IMR-90 (cell line): Measurements from ENCODE around the gene GRIA3. TPM values are rescaled to one million over a fixed set of nuclear protein-coding genes. Genes with fewer than 3 reads are reported as not detected.

Experiments
- ATAC-seq: fragments of 200-7000 bp; cut with Tn5 transposase; 2 replicates; pipeline ENCODE4 v1.9.1; 2020; ENCODE audit warnings: low read depth, mild to moderate bottlenecking, moderate library complexity
- BruUV-seq: library from RNA; stranded (reverse); fragments of 400-500 nt; replicated peaks from 2 replicates; lab custom pipeline; 2021; lab: Mats Ljungman, UMichigan
- CTCF ChIA-PET: fragments of 300-600 bp; formaldehyde crosslinking; extraction: SDS; loops from one replicate; lab custom pipeline; 2021; ENCODE audit warnings: antibody characterized with exemption; lab: Yijun Ruan, JAX
- POLR2A ChIA-PET: fragments of 300-600 bp; sonication (Branson Sonifier 250); formaldehyde crosslinking; loops from one replicate; lab custom pipeline; 2022; ENCODE audit warnings: antibody characterized with exemption; ENCODE audit not compliant: unreplicated experiment; lab: Charles Lee
- DNase-seq: peaks from one replicate; pipeline ENCODE4 v3.0.0; 2013
- H2AFZ ChIP-seq: replicated peaks from 2 replicates; pipeline ENCODE3; 2013; ENCODE audit warnings: low read length, mild to moderate bottlenecking; ENCODE audit not compliant: poor library complexity
- H2AK5ac ChIP-seq: 2 replicates; pipeline ENCODE4 v1.6.1; 2013; ENCODE audit warnings: low read depth, low read length, inconsistent platforms
- H2AK9ac ChIP-seq: replicated peaks from 2 replicates; pipeline ENCODE3; 2013; ENCODE audit warnings: mild to moderate bottlenecking, low read depth, low read length, moderate library complexity; ENCODE audit not compliant: poor library complexity
- H2BK120ac ChIP-seq: 2 replicates; pipeline ENCODE4 v1.6.1; 2013; ENCODE audit warnings: low read depth, low read length, inconsistent platforms
- H2BK15ac ChIP-seq: 3 replicates; pipeline ENCODE4 v1.6.1; 2013; ENCODE audit warnings: low read depth, low read length, inconsistent platforms
- H2BK20ac ChIP-seq: 2 replicates; pipeline ENCODE4 v1.6.1; 2013; ENCODE audit warnings: low read depth, mild to moderate bottlenecking, inconsistent platforms, low read length, moderate library complexity
- H2BK5ac ChIP-seq: 2 replicates; pipeline ENCODE4 v1.6.1; 2013; ENCODE audit warnings: mild to moderate bottlenecking, low read depth, low read length, inconsistent platforms; ENCODE audit not compliant: poor library complexity, severe bottlenecking
- H3K14ac ChIP-seq: replicated peaks from 2 replicates; pipeline ENCODE4 v1.6.1; 2013; ENCODE audit warnings: low read depth, low read length, inconsistent platforms
- H3K18ac ChIP-seq: 2 replicates; pipeline ENCODE4 v1.6.1; 2013; ENCODE audit warnings: low read depth, low read length, control low read depth
- H3K23ac ChIP-seq: 2 replicates; pipeline ENCODE4 v1.6.1; 2013; ENCODE audit warnings: low read depth, low read length, inconsistent platforms
- H3K27ac ChIP-seq: 2 replicates; pipeline ENCODE4 v1.5.1; 2013; ENCODE audit warnings: mild to moderate bottlenecking, control low read depth, low read length; ENCODE audit not compliant: insufficient read depth
- H3K27me3 ChIP-seq: 2 replicates; pipeline ENCODE4 v1.6.1; 2013; ENCODE audit warnings: low read length; ENCODE audit not compliant: control insufficient read depth, insufficient read depth
- H3K36me3 ChIP-seq: 2 replicates; pipeline ENCODE4 v1.6.1; 2013; ENCODE audit warnings: low read length, mixed read lengths; ENCODE audit not compliant: control insufficient read depth, insufficient read depth
- H3K4ac ChIP-seq: 2 replicates; pipeline ENCODE4 v1.6.1; 2013; ENCODE audit warnings: low read depth, low read length, inconsistent platforms
- H3K4me1 ChIP-seq: 2 replicates; pipeline ENCODE4 v1.6.1; 2013; ENCODE audit warnings: low read length, mixed read lengths; ENCODE audit not compliant: control insufficient read depth, insufficient read depth
- H3K4me2 ChIP-seq: 2 replicates; pipeline ENCODE4 v1.6.1; 2013; ENCODE audit warnings: low read depth, mild to moderate bottlenecking, control low read depth, low read length, moderate library complexity
- H3K4me3 ChIP-seq: 2 replicates; pipeline ENCODE4 v1.5.1; 2013; ENCODE audit warnings: low read depth, mild to moderate bottlenecking, control low read depth, low read length, moderate library complexity; ENCODE audit not compliant: insufficient read depth
- H3K56ac ChIP-seq: 2 replicates; pipeline ENCODE4 v1.6.1; 2013; ENCODE audit warnings: low read length, inconsistent platforms; ENCODE audit not compliant: insufficient read depth; ENCODE audit errors: extremely low read depth
- H3K79me1 ChIP-seq, 2 experiments: 2 replicates each; pipeline ENCODE4 v1.6.1; 2013; ENCODE audit warnings: low read length in 2 of 2, inconsistent platforms in 1 of 2, low read depth in 1 of 2
- H3K9ac ChIP-seq: 2 replicates; pipeline ENCODE4 v1.6.1; 2013; ENCODE audit warnings: low read depth, low read length, control low read depth
- H3K9me1 ChIP-seq: 2 replicates; pipeline ENCODE4 v1.6.1; 2013; ENCODE audit warnings: low read length, inconsistent platforms; ENCODE audit not compliant: insufficient read depth
- H3K9me3 ChIP-seq: 2 replicates; pipeline ENCODE4 v1.6.1; 2013; ENCODE audit warnings: low read length; ENCODE audit not compliant: control insufficient read depth, insufficient read depth
- H4K20me1 ChIP-seq: 2 replicates; pipeline ENCODE4 v1.6.1; 2013; ENCODE audit warnings: low read length, inconsistent platforms; ENCODE audit not compliant: insufficient read depth
- H4K5ac ChIP-seq: 2 replicates; pipeline ENCODE4 v1.6.1; 2013; ENCODE audit warnings: mild to moderate bottlenecking, low read depth, low read length, control low read depth
- H4K8ac ChIP-seq, 2 experiments: 2 replicates each; pipeline ENCODE4 v1.6.1; 2013; ENCODE audit warnings: low read depth in 2 of 2, low read length in 2 of 2, control low read depth in 1 of 2, inconsistent platforms in 1 of 2
- H4K91ac ChIP-seq: 2 replicates; pipeline ENCODE4 v1.6.1; 2013; ENCODE audit warnings: low read depth, low read length, inconsistent platforms; ENCODE audit not compliant: insufficient read depth
- MAZ ChIP-seq: IDR thresholded peaks from 2 replicates; pipeline ENCODE4 v1.6.1; 2012; ENCODE audit warnings: low read depth, mild to moderate bottlenecking, low read length, improper control_type of control experiment, moderate library complexity, borderline replicate concordance
- WGBS, 2 experiments: methylation state at CpG; one replicate each; pipeline versions ENCODE4 v1.1.5 to v1.1.7; 2013; ENCODE audit warnings: missing lambda C conversion rate in 2 of 2; ENCODE audit not compliant: insufficient read length in 1 of 2; ENCODE audit errors: extremely low coverage in 2 of 2; 5-methylcytosine and 5-hydroxymethylcytosine counted together
- dilution Hi-C: fragments of 300-500 bp; cut with HindIII; formaldehyde crosslinking; loops from one replicate; pipeline ENCODE4 v1.14.3; 2018; ENCODE audit warnings: low sequenced_read_pairs; ENCODE audit not compliant: unreplicated experiment
- in situ Hi-C: fragments of 300-500 bp; cut with MboI; formaldehyde crosslinking; loops from 3 replicates; pipeline ENCODE4 v1.14.3; 2019; ENCODE audit warnings: low sequenced_read_pairs, inconsistent platforms, mixed read lengths
- intact Hi-C: fragments of 100-400 bp; cut with micrococcal nuclease; formaldehyde crosslinking; loops from 2 replicates; pipeline ENCODE4 v1.10.0; 2022
- polyA plus RNA-seq, 3 experiments: library from polyadenylated mRNA; depleted of rRNA; stranded (reverse); fragments of >200 nt; gene quantifications; 2 replicates each; pipeline ENCODE4 v1.2.3, GENCODE V29; 2012; ENCODE audit warnings: low replicate concordance in 1 of 3
- total RNA-seq: library from RNA; depleted of rRNA; stranded (reverse); fragments of >200 nt; gene quantifications from 2 replicates; pipeline ENCODE4 v1.2.3, GENCODE V29; 2012

The GRIA3 gene
- total and polyA plus RNA-seq, 2 of the 4 experiments (the other 2 are of a cell fraction) = not detected

DNA sequence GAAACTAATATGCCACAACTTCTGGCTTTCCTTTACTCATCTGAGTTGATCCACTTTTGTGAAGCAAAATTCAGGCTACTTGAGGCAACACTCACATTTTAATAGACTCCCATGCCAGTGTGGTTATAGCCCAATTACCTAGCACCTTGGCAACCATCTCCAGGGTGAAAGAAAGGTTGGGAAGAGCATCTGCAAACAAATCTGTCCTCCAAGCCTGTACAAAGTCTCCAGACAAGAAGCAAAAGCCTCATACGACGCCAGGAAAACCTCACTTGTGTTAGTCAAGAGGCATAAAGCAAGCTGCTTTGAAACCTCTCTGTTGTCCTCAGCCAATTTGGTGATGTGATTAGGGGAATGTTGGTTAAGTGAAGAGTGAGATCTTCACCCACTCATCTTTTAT, 302.2 kb downstream of the GRIA3 start:
- no peak overlapping the region for H4K91ac ChIP-seq
- ChIA-PET POLR2A (no interaction called here), CTCF (no interaction called here)
- H2BK120ac ChIP-seq = no peak overlapping the region
- no peaks in the 10 kb centered on the region for H3K27me3 ChIP-seq
- no peak overlapping the region for H3K9ac ChIP-seq
- H2BK5ac ChIP-seq = no peak overlapping the region
- H3K18ac ChIP-seq = no peak overlapping the region
- no peak overlapping the region for H2AK9ac ChIP-seq
- intact Hi-C loops = no loop called here
- no peak overlapping the region for H3K4me3 ChIP-seq
- ATAC-seq (no peak), DNase-seq (no peak)
- H3K36me3 ChIP-seq = no peaks in the 10 kb centered on the region
- no peak overlapping the region for H3K27ac ChIP-seq
- H4K8ac ChIP-seq = no peak overlapping the region
- no peak overlapping the region for H3K56ac ChIP-seq
- BruUV-seq = no TSS peak
- H3K4ac ChIP-seq = no peak overlapping the region
- no peaks in the 10 kb centered on the region for H3K4me1 ChIP-seq
- H3K4me2 ChIP-seq = no peak overlapping the region
- no peaks in the 10 kb centered on the region for H4K20me1 ChIP-seq
- in situ Hi-C loops = no loop called here
- no peak overlapping the region for H2BK15ac ChIP-seq
- no peak overlapping the region for H3K14ac ChIP-seq
- H4K5ac ChIP-seq = no peak overlapping the region
- no CpG with 5 or more reads among the region's 2 CpGs for WGBS, 2 experiments
- no peak overlapping the region for H2AFZ ChIP-seq
- no peak overlapping the region for H2BK20ac ChIP-seq
- H3K79me1 ChIP-seq = no peaks in the 10 kb centered on the region
- dilution Hi-C loops = no loop called here
- H3K9me1 ChIP-seq = no peaks in the 10 kb centered on the region
- H3K23ac ChIP-seq = no peak overlapping the region
- no peak overlapping the region for H2AK5ac ChIP-seq
- no peaks in the 10 kb centered on the region for H3K9me3 ChIP-seq
- TF ChIP-seq MAZ = no peak
